H9 (cell line): ENCODE results near the gene GOLGA1. TPM values are rescaled to one million over a fixed set of nuclear protein-coding genes. Genes with fewer than 3 reads are reported as not detected.

ENCODE experiments used
- DNase-seq: peaks from one replicate; pipeline ENCODE4 v3.0.0-alpha.2; 2017
- H2AFZ ChIP-seq: one replicate; pipeline ENCODE4 v1.6.1; 2013; ENCODE audit warnings: mild to moderate bottlenecking, low read length, control low read depth, moderate library complexity
- H2AK5ac ChIP-seq: 2 replicates; pipeline ENCODE4 v1.6.1; 2013; ENCODE audit warnings: low read length, control low read depth, mixed read lengths; ENCODE audit not compliant: insufficient read length
- H2BK120ac ChIP-seq: one replicate; pipeline ENCODE4 v1.6.1; 2013; ENCODE audit warnings: low read depth, mild to moderate bottlenecking, low read length, control low read depth, inconsistent platforms; ENCODE audit not compliant: poor library complexity, severe bottlenecking
- H2BK12ac ChIP-seq: 2 replicates; pipeline ENCODE4 v1.6.1; 2013; ENCODE audit warnings: low read length, control low read depth, mixed read lengths, low read depth; ENCODE audit not compliant: insufficient read length
- H2BK15ac ChIP-seq: 2 replicates; pipeline ENCODE4 v1.6.1; 2013; ENCODE audit warnings: low read depth, low read length, control low read depth
- H2BK20ac ChIP-seq: one replicate; pipeline ENCODE4 v1.6.1; 2013; ENCODE audit warnings: low read depth, mild to moderate bottlenecking, low read length, control low read depth, inconsistent platforms; ENCODE audit not compliant: poor library complexity, severe bottlenecking
- H2BK5ac ChIP-seq: 2 replicates; pipeline ENCODE4 v1.6.1; 2013; ENCODE audit warnings: low read length, control low read depth, mixed read lengths; ENCODE audit not compliant: insufficient read length
- H3K14ac ChIP-seq: 2 replicates; pipeline ENCODE4 v1.6.1; 2013; ENCODE audit warnings: low read length, control low read depth; ENCODE audit not compliant: insufficient read depth
- H3K18ac ChIP-seq: 2 replicates; pipeline ENCODE4 v1.6.1; 2013; ENCODE audit warnings: low read depth, mild to moderate bottlenecking, mixed read lengths, low read length, control low read depth; ENCODE audit not compliant: insufficient read length
- H3K23ac ChIP-seq: 2 replicates; pipeline ENCODE4 v1.6.1; 2013; ENCODE audit warnings: low read length, control low read depth, mixed read lengths, low read depth; ENCODE audit not compliant: insufficient read length
- H3K23me2 ChIP-seq: 2 replicates; pipeline ENCODE4 v1.6.1; 2013; ENCODE audit warnings: low read depth, mild to moderate bottlenecking, mixed read lengths, low read length, control low read depth; ENCODE audit not compliant: insufficient read length, poor library complexity, severe bottlenecking
- H3K27ac ChIP-seq: 2 replicates; pipeline ENCODE4 v1.5.1; 2013; ENCODE audit warnings: low read length, control low read depth, mixed read lengths, low read depth; ENCODE audit not compliant: insufficient read length
- H3K27me3 ChIP-seq: 2 replicates; pipeline ENCODE4 v1.6.1; 2013; ENCODE audit warnings: low read length, control low read depth, inconsistent platforms; ENCODE audit not compliant: insufficient read depth
- H3K4ac ChIP-seq: 2 replicates; pipeline ENCODE4 v1.6.1; 2013; ENCODE audit warnings: low read depth, mild to moderate bottlenecking, control low read depth, inconsistent platforms, low read length, moderate library complexity
- H3K4me1 ChIP-seq: 2 replicates; pipeline ENCODE4 v1.6.1; 2013; ENCODE audit warnings: low read length, control low read depth, inconsistent platforms; ENCODE audit not compliant: insufficient read depth
- H3K4me2 ChIP-seq: 2 replicates; pipeline ENCODE4 v1.6.1; 2013; ENCODE audit warnings: low read length, control low read depth, mixed read lengths; ENCODE audit not compliant: insufficient read length, insufficient read depth
- H3K56ac ChIP-seq: 2 replicates; pipeline ENCODE4 v1.6.1; 2013; ENCODE audit warnings: low read depth, mild to moderate bottlenecking, mixed read lengths, low read length, control low read depth; ENCODE audit not compliant: insufficient read length
- H3K79me1 ChIP-seq: 2 replicates; pipeline ENCODE4 v1.6.1; 2013; ENCODE audit warnings: low read depth, mild to moderate bottlenecking, moderate library complexity, low read length, control low read depth, inconsistent platforms; ENCODE audit not compliant: insufficient read depth, poor library complexity, severe bottlenecking
- H3K79me2 ChIP-seq: 2 replicates; pipeline ENCODE4 v1.6.1; 2013; ENCODE audit warnings: low read length, control low read depth, inconsistent platforms; ENCODE audit not compliant: insufficient read depth
- H3K9ac ChIP-seq: 2 replicates; pipeline ENCODE4 v1.6.1; 2013; ENCODE audit warnings: low read length, control low read depth, mixed read lengths; ENCODE audit not compliant: insufficient read length; ENCODE audit errors: extremely low read depth
- H3K9me3 ChIP-seq: one replicate; pipeline ENCODE4 v1.6.1; 2013; ENCODE audit warnings: low read depth, low read length, inconsistent platforms; ENCODE audit not compliant: control insufficient read depth
- H3T11ph ChIP-seq: one replicate; pipeline ENCODE4 v1.6.1; 2013; ENCODE audit warnings: mild to moderate bottlenecking, low read length, control low read depth, inconsistent platforms
- H4K20me1 ChIP-seq: one replicate; pipeline ENCODE4 v1.6.1; 2013; ENCODE audit not compliant: control insufficient read depth, insufficient read length, insufficient read depth
- H4K5ac ChIP-seq: 2 replicates; pipeline ENCODE4 v1.6.1; 2013; ENCODE audit warnings: low read depth, mild to moderate bottlenecking, mixed read lengths, low read length, control low read depth; ENCODE audit not compliant: insufficient read length
- H4K8ac ChIP-seq: replicated peaks from 2 replicates; pipeline ENCODE4 v1.6.1; 2013; ENCODE audit warnings: low read length, control low read depth, mixed read lengths, low read depth; ENCODE audit not compliant: insufficient read length
- H4K91ac ChIP-seq: 2 replicates; pipeline ENCODE4 v1.6.1; 2013; ENCODE audit warnings: low read depth, mild to moderate bottlenecking, moderate library complexity, mixed read lengths, low read length, control low read depth; ENCODE audit not compliant: insufficient read length
- H3K27ac Mint-ChIP-seq, 3 experiments: 2 replicates in 2 of 3; 3 replicates in 1 of 3; pipeline ENCODE4 v1.8.0; 2020 to 2021; ENCODE audit warnings: mixed read lengths in 3 of 3, mild to moderate bottlenecking in 1 of 3, moderate library complexity in 1 of 3
- H3K27me3 Mint-ChIP-seq: 2 replicates; pipeline ENCODE4 v1.8.0; 2021; ENCODE audit warnings: low read depth, mild to moderate bottlenecking, moderate library complexity, mixed read lengths
- H3K36me3 Mint-ChIP-seq, 3 experiments: 2 replicates in 2 of 3; 3 replicates in 1 of 3; pipeline ENCODE4 v1.8.0; 2020 to 2021; ENCODE audit warnings: low read depth in 3 of 3, mixed read lengths in 3 of 3; ENCODE audit not compliant: insufficient read depth in 1 of 3
- H3K4me1 Mint-ChIP-seq, 2 experiments: 2 replicates each; pipeline ENCODE4 v1.8.0; 2020; ENCODE audit warnings: mixed read lengths in 2 of 2
- H3K4me3 Mint-ChIP-seq, 2 experiments: 2 replicates in 1 of 2; 3 replicates in 1 of 2; pipeline ENCODE4 v1.8.0; 2020 to 2021; ENCODE audit warnings: mild to moderate bottlenecking in 2 of 2, mixed read lengths in 2 of 2, moderate library complexity in 1 of 2
- H3K9me3 Mint-ChIP-seq, 2 experiments: 2 replicates in 1 of 2; 3 replicates in 1 of 2; pipeline ENCODE4 v1.8.0; 2020; ENCODE audit warnings: mild to moderate bottlenecking in 2 of 2, mixed read lengths in 2 of 2, moderate library complexity in 1 of 2
- CTCF ChIP-seq: fragments of 200-600 bp; sonication (generic); conservative IDR thresholded peaks from 3 replicates; pipeline ENCODE4 v1.8.0; 2021; ENCODE audit warnings: antibody characterized with exemption, mild to moderate bottlenecking
- WGBS: extraction: QIAGEN DNeasy Blood & Tissue Kit; methylation state at CpG from one replicate; pipeline ENCODE4 v1.1.7; 2013; ENCODE audit warnings: missing lambda C conversion rate, low lambda C conversion rate, mixed read lengths; ENCODE audit not compliant: insufficient read length; ENCODE audit errors: extremely low coverage; 5-methylcytosine and 5-hydroxymethylcytosine counted together
- total RNA-seq: library from RNA; stranded (reverse); gene quantifications from 2 replicates; pipeline ENCODE4 v1.2.1, GENCODE V29; 2021

Gene GOLGA1
- total RNA-seq, 1 experiment from 2014 or later: 7.6 TPM

- Histone ChIP-seq H3K79me1 (no peaks in the 10 kb centered on the region), H4K91ac (no peak overlapping the region), H3K79me2 (no peaks in the 10 kb centered on the region), H2BK15ac (no peak overlapping the region), H3K4me1 (no peaks in the 10 kb centered on the region), H2AFZ (no peak overlapping the region), H4K8ac (no peak overlapping the region), H3K18ac (no peak overlapping the region), H3T11ph (no peak overlapping the region), H2BK12ac (no peak overlapping the region), H3K56ac (no peak overlapping the region), H4K5ac (no peak overlapping the region), H2BK120ac (no peak overlapping the region), H3K9ac (no peak overlapping the region), H3K23ac (no peak overlapping the region), H2BK20ac (no peak overlapping the region), H3K14ac (no peak overlapping the region), H3K4ac (no peak overlapping the region), H2AK5ac (no peak overlapping the region), H3K27me3 (no peaks in the 10 kb centered on the region), H3K27ac (no peak overlapping the region), H3K23me2 (no peaks in the 10 kb centered on the region), H2BK5ac (no peak overlapping the region), H3K9me3 (no peaks in the 10 kb centered on the region), H3K4me2 (no peak overlapping the region), H4K20me1 (no peaks in the 10 kb centered on the region)
- peak; percentile 37 for DNase-seq
- no peaks in the 10 kb centered on the region for H3K27me3 Mint-ChIP-seq
- WGBS: no CpG with 5 or more reads among the region's 2 CpGs
- H3K27ac Mint-ChIP-seq: no peak overlapping the region
- H3K9me3 Mint-ChIP-seq: no peaks in the 10 kb centered on the region
- H3K36me3 Mint-ChIP-seq: peaks cover 10 to 33% (median 27%) of the 10 kb centered on the region in 3 experiments; a peak in 6 of 7 replicates
- TF ChIP-seq CTCF: no peak
- H3K4me1 Mint-ChIP-seq: peaks cover 3 to 10% of the 10 kb centered on the region in 2 experiments; a peak in 2 of 4 replicates
- H3K4me3 Mint-ChIP-seq: no peak overlapping the region
These were observed 34.2 kb upstream of the GOLGA1 start for GRCh38 chr9:124975131-124975530.
